ENCODE data around the gene TBC1D9B.
A peak's percentile ranks its signal among the peaks of the same experiment; 100 is the strongest.

TBC1D9B gene

DNA sequence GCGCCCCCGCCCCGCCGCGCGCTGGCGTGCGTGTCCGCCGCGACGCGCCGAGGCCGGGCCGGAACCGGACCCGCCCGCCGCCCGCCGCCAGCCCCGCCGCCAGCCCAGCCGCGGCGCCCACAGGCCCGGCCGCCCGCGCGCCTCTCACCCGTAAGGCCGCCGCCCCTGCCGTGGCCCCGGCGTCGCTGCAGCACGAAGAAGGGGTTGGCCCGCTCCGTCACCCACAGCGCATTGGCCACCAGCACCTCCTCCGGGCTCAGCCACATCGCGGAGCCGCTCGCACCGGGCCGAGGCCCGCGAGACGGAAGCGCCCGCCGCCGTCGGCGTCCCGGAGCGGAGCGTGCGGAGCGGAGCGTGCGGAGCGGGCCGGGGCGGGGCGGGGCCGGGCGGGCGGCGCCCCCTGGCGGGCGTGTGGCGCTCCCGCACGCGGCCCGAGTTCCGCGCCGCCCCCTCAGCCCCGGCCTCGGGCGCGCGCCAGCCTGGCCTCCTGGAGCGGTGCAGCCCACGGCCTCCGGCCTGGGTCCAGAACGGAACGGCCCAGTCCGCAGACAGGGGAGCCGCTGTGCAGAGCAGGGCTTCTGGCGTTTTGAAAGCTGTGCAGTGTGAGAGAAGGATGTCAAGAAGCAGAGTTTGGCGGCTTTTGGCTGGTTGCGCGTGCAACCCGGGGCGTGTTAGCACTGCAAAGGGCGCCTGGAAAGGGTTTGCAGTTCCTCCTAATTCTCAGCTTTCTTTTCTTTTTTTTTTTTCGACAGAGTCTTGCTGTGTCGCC, at the start of gene TBC1D9B:
TBC1D9B (minus strand) TSS at position 342 of the 769 bp plus-strand sequence; CDS start at position 266, 76 bp downstream.
- peak within 1 kb of the TSS; percentile 51 for H3K4me3 ChIP-seq (ENCODE audit: low read depth, low read length)

DNA sequence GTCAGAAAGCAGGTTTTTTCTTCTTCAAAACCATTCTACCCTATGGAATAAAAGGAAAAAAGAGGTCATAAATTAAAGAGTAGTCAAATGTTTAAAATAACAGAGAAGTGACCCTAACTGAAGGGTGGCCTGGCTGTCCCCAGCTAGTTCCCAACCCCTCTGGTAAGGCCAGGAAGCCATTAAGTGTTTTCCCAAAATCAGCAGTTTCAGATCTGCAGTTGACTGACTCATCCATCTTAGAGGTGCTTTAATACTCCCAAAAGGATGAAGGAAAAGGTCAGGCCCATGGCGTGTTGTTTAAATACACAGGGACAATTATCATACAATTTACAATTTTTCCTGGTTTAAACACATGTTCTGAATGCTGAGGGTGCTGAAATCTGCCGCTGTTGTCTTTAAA, 47.9 kb upstream of the TBC1D9B start:
- no peak overlapping the region for H3K4me3 ChIP-seq (ENCODE audit: low read depth, low read length)

DNA sequence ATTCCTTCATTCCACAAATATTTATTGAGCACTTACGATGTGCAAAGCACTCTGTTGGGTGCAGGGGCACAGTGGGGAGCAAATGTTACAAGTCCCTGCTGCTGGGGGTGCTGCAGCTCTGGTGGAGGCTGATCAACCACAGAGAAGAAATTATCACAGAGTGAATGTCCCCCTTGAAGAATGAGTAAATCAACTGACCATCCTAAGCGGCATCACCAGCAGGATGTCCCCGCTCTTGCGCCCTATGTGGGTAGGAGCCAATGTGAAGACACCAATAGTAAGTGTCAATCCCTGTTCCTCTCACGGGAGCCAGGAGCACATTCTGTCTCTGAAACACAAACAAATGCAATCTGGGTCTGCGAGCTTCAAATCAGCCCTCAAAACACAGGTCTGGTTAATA, 47.4 kb upstream of the TBC1D9B start:
- H3K4me3 ChIP-seq (ENCODE audit: low read depth, low read length), result no peak overlapping the region

DNA sequence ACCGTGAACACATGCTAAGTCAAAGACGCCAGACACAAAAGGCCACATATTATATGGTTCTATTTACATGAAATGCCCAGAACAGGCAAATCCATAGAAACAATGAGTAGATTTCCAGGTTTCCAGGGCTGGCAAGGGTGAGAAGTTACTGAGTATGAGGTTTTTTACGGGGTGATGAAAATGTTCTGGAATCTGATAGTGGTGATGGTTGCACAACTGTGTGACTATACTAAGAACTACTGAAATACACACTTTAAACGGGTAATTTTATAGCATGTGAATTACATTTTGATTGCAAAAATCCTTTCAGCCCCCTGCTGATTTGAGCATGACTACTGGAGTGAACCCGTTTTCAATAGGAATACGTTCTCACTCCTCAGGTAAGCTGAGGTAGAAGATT, 46.7 kb upstream of the TBC1D9B start:
- no peak overlapping the region for H3K4me3 ChIP-seq (ENCODE audit: low read depth, low read length)

DNA sequence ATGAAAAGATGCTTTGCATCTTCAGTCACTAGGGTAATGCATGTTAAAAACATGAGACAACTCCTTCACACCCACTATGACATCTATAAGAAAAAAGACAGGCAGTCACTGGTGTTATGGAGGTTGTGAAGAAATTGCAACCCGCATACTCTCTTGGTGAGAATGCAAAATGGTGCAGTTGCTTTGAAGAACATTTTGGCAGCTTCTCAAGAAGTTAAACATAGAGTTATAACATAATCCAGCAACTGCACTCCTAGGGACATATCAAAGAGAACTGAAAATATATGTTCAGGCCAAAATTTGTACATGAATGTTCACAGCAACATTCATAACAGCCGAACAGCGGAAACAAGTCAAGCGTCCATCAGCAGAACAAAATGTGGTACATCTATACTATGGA, 46.3 kb upstream of the TBC1D9B start:
- H3K4me3 ChIP-seq (ENCODE audit: low read depth, low read length), result no peak overlapping the region

DNA sequence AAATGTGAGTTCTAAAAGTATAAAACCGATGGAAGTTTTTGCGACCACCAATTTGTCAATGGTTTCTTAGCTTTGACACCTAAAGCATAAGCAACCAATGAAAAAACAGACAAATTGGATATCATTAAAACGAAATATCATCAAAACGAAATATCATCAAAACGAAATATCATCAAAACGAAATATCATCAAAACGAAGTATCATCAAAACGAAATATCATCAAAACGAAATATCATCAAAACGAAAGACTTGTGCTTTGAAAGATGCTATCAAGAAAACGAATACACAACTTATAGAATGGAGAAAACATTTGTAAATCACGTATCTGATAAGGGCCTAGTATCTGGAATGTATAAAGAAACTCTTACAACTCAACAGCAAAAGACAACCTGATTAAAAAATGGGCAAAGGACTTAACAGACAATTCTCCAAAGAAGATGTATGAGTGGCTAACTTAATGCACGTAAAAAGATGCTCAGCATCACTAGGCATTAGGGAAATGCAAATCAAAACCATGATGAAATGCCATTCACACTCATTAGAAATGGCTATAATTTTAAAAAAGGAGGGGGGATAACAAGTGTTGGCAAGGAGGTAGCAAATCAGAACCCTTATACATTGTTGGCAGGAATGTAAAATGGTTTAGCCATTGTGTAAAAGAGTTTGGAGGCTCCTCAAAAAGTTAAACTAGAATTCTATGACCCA, 29.4 kb upstream of the TBC1D9B start:
- no peak overlapping the region for H3K4me3 ChIP-seq (ENCODE audit: low read depth, low read length)

DNA sequence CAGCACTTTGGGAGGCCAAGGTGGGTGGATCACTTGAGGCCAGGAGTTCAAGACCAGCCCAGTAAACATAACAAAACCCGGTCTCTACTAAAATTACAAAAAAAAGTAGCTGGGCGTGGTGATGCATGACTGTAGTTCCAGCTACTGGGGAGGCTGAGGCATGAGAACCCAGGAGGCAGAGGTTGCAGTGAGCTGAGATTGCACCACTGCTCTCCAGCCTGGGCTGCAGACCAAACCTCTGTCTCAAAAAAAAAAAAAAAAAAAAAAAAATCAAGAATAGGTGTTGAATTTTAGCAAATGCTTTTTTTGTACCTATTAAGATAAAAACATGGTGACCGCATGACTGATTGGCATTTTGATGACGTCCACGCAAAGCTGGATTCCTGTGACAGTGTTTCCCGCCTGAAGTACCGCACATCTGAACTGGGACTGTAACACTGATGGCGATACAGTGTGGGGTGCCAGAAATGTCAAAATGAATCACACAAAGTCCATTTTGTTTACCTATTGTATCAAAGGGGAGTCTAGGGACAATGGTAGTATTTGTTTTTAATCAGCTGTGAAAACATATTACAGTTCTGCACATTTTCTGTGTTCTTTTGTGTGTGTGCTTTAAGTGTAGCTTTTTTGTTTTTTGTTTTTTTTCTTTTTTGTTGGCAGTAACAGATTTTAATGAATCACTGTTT, 23.2 kb upstream of the TBC1D9B start:
- no peak overlapping the region for H3K4me3 ChIP-seq (ENCODE audit: low read depth, low read length)

DNA sequence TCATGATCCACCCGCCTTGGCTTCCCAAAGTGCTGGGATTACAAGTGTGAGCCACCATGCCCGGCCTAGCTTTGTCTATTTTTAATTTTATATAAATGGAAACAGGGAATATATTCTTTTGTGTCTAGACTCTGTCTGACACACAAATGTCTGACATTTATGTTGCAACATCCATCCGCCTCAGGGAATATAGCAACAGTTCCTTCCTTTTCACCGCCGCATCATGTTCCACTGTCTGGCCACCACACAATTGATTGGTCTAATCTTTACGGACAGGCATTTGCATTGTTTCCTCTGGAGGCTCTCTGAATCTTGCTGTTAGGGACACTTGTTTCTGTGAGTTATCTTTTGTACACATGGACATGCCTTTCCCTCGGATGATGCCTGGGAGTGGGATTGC, 20.1 kb upstream of the TBC1D9B start:
- H3K4me3 ChIP-seq (ENCODE audit: low read depth, low read length), result no peak overlapping the region

DNA sequence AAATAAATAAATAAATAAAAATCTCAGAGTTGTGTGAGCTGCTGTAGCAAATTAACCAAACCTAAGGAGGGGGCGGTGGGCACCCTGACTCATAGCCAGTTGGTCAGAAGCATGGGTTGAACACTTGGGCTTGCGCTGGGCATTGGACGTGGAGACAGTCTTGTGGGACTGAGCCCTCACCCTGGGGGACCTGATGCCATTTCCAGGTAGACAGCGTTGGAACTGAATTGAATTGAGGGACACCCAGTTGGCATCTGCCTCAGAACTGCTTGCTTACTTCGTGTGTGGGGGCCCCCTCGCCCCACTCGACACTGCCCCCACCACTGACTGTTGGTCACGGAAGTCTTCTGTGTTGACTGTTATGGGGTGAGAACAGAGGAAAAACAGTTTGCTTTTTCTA, 19.0 kb upstream of the TBC1D9B start:
- no peak overlapping the region for H3K4me3 ChIP-seq (ENCODE audit: low read depth, low read length)

DNA sequence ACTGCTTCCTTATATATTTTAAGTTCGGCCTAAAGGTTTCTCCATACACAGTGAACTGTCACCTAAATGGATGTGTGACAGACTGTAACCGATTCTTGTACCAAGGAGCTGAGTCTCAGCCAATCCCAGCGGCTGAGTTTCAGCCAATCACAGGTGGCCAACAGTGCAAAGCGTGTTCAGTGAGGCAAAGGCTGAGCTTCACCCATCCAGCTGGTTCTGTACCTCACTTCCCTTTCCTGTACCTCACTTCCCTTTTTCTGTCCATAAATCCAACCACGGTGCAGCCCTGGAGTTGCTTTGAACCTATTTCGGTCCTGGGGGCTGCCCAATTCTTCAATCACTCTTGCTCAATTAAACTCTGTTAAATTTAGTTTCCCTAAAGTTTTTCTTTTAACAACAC, 15.7 kb upstream of the TBC1D9B start:
- no peak overlapping the region for H3K4me3 ChIP-seq (ENCODE audit: low read depth, low read length)

DNA sequence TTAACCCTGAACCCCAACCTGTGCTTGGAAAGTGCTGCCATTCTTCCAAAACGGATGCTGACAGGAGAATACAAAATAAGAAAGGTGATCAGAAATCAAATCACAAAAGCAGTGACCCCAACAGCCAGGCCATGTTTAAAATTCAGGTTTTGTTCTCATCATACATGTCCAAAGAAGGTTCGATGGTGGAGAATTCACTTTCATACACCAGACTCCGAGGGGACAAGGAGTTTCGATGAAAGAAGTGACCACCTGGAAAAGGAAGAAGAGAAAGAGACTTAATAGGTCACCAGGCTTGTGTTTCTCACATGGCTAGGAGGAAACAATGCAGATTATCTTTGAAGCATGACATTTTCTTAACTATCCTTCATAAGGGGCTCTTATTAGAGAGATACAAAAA, 12.5 kb upstream of the TBC1D9B start:
- H3K4me3 ChIP-seq (ENCODE audit: low read depth, low read length), result no peak overlapping the region

DNA sequence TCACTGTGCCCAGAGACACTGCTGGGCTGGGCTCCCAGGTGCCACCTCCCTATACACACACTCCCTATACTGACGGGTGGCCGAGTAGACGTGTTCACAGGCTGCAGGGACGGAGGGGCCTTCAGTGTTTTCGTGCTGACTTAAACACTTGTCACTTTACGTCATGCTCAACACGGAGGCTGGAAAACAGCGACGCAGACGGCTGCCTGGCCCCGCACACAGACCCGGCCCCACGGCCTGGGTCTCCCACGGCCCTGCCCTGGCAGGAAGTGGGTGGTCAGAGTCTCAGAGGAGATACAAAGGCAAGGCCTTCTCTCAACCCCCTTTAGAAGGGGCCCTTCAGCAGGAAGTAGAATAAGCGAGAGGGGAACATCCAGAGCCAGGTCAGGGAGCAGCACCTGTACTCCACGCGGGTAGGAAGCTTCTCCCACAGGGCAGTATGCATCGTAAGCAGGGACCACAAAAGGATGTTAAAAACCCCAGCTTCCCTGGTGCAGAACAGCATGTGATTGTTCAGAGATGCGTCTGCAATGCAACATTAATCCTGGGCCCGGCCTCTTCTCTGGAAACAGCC, 11.9 kb upstream of the TBC1D9B start:
- H3K4me3 ChIP-seq (ENCODE audit: low read depth, low read length), result no peak overlapping the region

DNA sequence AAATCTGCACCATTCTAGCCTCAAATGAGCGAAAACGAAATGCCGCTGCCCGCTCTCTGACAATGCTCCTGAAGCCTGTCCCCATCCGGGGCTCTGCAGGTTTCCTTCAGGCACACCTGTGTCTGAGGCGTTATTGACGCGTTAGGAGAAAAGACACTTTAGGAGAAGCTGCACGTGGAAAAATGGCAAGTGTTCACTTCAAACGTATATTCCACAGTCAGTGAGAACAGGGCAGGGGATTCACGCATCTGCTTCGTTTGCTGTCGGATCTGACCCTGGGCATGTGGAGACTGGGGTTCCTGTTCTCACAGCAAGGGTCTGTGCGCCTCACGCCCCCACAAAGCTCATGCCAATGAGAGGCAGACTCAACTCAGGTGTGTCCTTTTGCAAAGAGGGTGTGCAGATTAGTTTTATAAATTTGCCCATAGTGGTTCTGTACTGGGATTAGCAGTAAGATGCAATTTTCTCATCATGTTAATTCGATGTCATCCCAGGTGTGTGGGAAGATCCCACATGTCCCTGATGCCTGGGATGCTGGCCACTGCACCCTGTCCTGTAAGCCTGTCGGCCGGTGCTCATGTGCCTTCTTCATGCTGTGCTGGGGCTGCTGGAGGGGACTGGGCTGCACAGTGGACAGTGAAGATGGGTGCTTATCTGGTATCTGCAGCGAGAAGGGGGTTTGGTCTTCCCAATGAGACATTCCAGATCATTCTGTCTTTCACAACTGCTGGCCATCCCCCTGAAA, 11.2 kb upstream of the TBC1D9B start:
- H3K4me3 ChIP-seq (ENCODE audit: low read depth, low read length), result no peak overlapping the region

DNA sequence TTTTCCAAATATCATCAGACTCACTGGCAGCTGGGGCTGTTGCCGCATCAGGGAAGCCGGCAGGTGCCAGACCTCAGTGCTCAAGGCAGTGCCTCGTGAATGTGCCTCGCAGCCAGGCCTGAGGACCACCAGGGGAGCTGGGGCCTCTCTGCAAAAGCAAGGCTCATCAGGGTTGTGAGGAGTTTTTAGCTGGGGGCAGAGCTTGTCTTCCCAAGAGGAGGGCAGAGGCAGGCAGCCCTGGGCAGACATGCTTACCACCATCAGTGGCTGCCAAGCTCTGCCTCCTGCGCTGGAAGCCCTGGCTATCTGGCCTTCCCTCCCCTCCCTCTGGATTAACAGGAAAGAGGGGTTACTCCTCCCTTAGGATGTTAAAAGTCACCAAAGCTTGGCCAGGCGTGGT, 8.8 kb upstream of the TBC1D9B start:
- no peak overlapping the region for H3K4me3 ChIP-seq (ENCODE audit: low read depth, low read length)

DNA sequence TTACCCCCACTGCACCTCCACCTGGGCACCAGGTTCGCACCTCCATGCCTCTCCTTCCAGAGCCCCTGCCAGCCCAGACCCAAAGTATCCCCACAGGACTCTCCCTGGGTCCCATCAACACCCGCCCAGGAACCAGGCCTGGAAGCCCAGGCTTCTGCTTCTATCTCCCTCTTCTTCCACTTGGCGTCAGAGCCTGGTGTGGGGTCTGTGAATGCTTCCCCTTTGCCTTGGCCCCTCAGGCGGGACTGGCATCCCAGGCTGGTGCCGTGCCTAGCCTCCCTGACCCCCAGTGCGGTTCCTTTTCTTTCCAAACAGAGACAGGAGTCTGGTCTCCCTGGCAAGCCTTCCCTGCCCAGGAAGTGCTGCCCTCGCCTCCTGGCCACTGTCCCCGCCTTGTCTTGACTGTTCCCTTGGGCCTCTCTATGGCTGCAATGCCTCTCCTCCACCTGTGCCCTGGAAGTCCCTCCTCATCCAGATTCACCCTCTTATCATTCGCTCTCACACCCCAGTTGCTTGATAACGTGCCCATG, 7.8 kb upstream of the TBC1D9B start:
- no peak overlapping the region for H3K4me3 ChIP-seq (ENCODE audit: low read depth, low read length)

DNA sequence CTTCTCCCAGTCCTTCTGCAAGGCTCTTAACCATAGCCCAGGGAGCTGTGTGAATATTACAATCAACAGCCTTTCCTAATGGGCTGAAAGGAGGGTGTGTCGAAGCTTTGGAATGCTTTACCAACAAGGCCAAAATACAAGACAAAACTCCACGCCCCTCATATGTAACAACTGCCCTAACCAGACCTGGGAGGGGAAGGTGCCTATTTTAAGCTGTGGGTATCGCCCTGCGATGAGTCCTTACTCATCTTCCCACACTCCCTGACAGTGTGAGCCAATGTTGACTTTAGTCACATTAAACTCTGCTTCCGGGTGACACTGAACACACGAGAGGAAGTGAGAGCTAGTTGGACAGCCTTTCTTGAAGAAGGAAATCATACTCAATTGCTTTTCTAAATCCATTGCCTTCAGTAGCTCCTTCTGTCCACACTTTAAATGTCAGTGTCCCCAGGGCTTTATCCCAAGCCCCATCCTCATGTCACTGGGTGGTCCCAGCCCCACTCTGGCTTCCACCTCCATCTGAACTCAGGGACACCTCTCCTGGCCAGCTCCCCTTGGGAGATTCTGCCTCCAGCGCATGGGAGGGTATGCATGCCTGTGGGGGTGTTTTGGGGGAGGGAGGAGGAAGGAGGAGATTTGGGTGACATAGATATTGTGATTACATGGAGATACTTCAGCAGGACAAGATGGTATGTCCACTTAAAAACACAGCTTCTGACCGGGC, 6.5 kb upstream of the TBC1D9B start:
- H3K4me3 ChIP-seq (ENCODE audit: low read depth, low read length), result no peak overlapping the region

DNA sequence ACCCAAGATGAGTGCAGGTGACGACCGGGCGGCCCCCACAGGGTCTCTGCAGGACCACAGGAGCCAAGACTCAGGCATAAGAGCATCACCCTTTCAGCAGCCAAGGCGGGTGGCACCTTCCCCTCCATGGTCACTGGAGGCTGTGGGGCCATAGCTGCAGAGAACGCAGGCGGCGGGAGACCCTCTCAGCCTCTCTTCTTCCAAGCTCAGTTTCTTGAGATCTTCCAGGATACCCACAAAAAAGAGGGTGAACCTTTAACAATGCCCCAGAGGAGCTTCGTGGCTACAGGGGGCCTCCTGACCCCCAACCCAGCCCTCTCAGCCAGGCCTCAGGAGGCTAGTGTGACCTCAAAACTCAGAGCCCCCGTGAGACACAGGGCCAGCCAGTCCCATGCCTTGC, 5.8 kb upstream of the TBC1D9B start:
- no peak overlapping the region for H3K4me3 ChIP-seq (ENCODE audit: low read depth, low read length)

DNA sequence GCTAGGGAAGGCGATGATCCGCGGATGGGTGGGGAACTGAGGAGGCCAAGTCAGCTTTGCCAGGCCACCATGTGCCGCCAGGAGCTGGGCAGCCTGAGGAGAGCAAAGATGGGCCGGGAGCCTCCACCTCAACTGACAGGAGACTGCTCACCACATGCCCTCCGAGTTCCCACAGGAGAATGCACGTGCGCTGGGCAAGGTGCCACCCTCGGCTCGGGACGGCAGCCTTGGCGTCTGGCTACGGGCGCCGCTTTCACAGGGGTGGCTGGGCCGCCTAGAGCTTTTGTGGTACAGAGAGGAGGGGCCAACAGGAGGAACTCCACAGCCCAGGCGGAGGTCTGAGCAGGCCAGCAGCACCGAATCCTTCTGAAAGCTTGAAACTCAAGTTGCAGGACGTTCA, 5.3 kb upstream of the TBC1D9B start:
- H3K4me3 ChIP-seq (ENCODE audit: low read depth, low read length), result no peak overlapping the region

DNA sequence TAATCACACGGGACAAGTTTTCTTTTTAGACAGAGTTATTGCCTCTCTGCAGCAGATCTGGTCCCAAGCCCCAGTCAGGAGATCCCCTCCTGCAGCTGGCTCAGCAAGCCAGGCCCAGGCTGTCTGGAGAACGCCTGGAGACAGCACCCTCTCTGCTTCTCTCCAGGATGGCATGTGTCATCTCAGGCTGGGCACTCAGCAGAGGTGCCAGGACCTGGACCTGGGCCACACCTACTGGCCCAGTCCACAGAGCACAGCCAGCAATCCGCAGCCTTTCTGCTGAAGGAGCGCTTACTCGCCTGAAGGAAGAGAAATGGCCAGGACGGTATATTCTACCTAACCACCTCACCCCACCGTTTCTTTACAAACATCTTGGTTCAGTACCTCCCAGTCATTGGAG, 4.7 kb upstream of the TBC1D9B start:
- no peak overlapping the region for H3K4me3 ChIP-seq (ENCODE audit: low read depth, low read length)

DNA sequence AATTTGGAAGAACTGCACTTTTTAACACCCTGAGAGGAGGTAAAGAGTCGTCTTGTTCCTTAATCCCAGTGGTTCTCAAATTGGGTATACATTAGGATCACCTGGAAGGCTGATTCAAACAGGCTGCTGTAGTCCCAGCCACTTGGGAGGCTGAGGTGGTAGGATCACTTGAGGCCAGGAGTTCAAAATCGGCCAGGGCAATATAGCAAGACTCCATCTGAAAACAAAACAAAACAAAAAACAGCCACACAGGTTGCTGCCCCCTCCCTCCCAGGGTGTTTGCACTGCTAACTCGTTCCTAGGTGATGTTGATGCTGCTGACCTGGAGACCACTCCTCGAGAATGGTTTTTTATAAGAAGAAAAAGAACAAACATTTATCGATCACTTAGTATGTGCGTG, 1.5 kb upstream of the TBC1D9B start:
- no peak overlapping the region for H3K4me3 ChIP-seq (ENCODE audit: low read depth, low read length)
